ENCODE measurements around the gene CARM1.

- TF ChIP-seq CTCF (IDR thresholded peaks at IDR 0.05), result no peak
- TF ChIP-seq POLR2A (IDR thresholded peaks at IDR 0.05), result no peak
Measured at GRCh38 chr19:10922638-10923014, 51.3 kb downstream of the CARM1 start.
